HCT116 (cell line): ENCODE results near the gene USP7. TPM values are rescaled to one million over a fixed set of nuclear protein-coding genes. Genes with fewer than 3 reads are reported as not detected.
"Not testable (repeated sequence)": the region's sequence is repeated elsewhere in the genome, so short reads cannot be mapped to it uniquely, and the experiment has no call there.

Experiments
- ATAC-seq: fragments of 200-7000 bp; cut with Tn5 transposase; 2 replicates; pipeline ENCODE4 v1.9.1; 2020; ENCODE audit warnings: mild to moderate bottlenecking, moderate library complexity
- BruUV-seq: library from RNA; stranded (reverse); fragments of 400-500 nt; replicated peaks from 2 replicates; lab custom pipeline; 2021; lab: Mats Ljungman, UMichigan
- CTCF ChIA-PET: fragments of 300-600 bp; sonication (Branson Sonifier 250); formaldehyde crosslinking; loops from one replicate; lab custom pipeline; 2021; ENCODE audit warnings: antibody characterized with exemption; lab: Charles Lee
- POLR2A ChIA-PET: fragments of 300-600, 350-600 bp; sonication (Branson Sonifier 250); formaldehyde crosslinking; loops from one replicate; lab custom pipeline; 2021; ENCODE audit warnings: antibody characterized with exemption; lab: Charles Lee
- RAD21 ChIA-PET, 2 experiments: fragments of 300-600 bp; sonication (Branson Sonifier 250); formaldehyde crosslinking; loops; one replicate each; lab custom pipeline; 2023; ENCODE audit warnings: low total read pairs in 2 of 2; ENCODE audit not compliant: uncharacterized antibody in 2 of 2, unreplicated experiment in 2 of 2, low non-redundant PET in 1 of 2; lab: Charles Lee
- DNase-seq: peaks from one replicate; pipeline ENCODE4 v3.0.0-alpha.2; 2010; ENCODE audit warnings: low read depth, low spot score
- H2AFZ ChIP-seq: fragments of 200-600 bp; shearing (Covaris generic), sonication (generic); 2 replicates; pipeline ENCODE4 v1.6.1; 2017; ENCODE audit warnings: low read depth, mixed run types, mixed read lengths, antibody characterized with exemption, low read length; ENCODE audit not compliant: poor library complexity, severe bottlenecking
- H3K27ac ChIP-seq: 2 replicates; pipeline ENCODE4 v1.5.1; 2012; ENCODE audit warnings: low read depth, low read length
- H3K27me3 ChIP-seq: fragments of 200-600 bp; sonication (generic); 2 replicates; pipeline ENCODE4 v1.6.1; 2016; ENCODE audit warnings: mixed run types, low read length, mixed read lengths; ENCODE audit not compliant: insufficient read depth
- H3K36me3 ChIP-seq, 2 experiments: fragments of 200-500 bp in 1 of 2; fragments of 200-600 bp in 1 of 2; sonication (Bioruptor generic) in 1 of 2; sonication (generic) in 1 of 2; 2 replicates each; pipeline versions ENCODE4 v1.5.1 to v1.6.1; 2014 to 2016; ENCODE audit warnings: low read length in 2 of 2, inconsistent platforms in 1 of 2, mixed read lengths in 1 of 2, mixed run types in 1 of 2; ENCODE audit not compliant: insufficient read depth in 2 of 2, control insufficient read depth in 1 of 2
- H3K4me1 ChIP-seq, 2 experiments: fragments of 200-600 bp in 1 of 2; sonication (generic) in 1 of 2; 2 replicates each; pipeline versions ENCODE4 v1.5.1 to v1.6.1; 2012 to 2017; ENCODE audit warnings: low read length in 2 of 2, inconsistent platforms in 1 of 2, mild to moderate bottlenecking in 1 of 2, mixed read lengths in 1 of 2, mixed run types in 1 of 2, moderate library complexity in 1 of 2; ENCODE audit not compliant: insufficient read depth in 2 of 2, control insufficient read depth in 1 of 2
- H3K4me2 ChIP-seq: fragments of 200-600 bp; sonication (generic); 2 replicates; pipeline ENCODE4 v1.6.1; 2017; ENCODE audit warnings: mixed run types, low read length, mixed read lengths
- H3K4me3 ChIP-seq, 2 experiments: fragments of 200-600 bp in 1 of 2; sonication (generic) in 1 of 2; replicated peaks in 1 of 2; 2 replicates each; pipeline ENCODE4 v1.5.1; 2011 to 2016; ENCODE audit warnings: low read length in 2 of 2, control low read depth in 1 of 2, low read depth in 1 of 2, mild to moderate bottlenecking in 1 of 2, mixed read lengths in 1 of 2, mixed run types in 1 of 2
- H3K79me2 ChIP-seq: fragments of 200-600 bp; sonication (generic); 2 replicates; pipeline ENCODE4 v1.6.1; 2017; ENCODE audit warnings: mild to moderate bottlenecking, mixed run types, low read length, moderate library complexity, mixed read lengths; ENCODE audit not compliant: insufficient read depth
- H3K9ac ChIP-seq: fragments of 200-600 bp; sonication (generic); 2 replicates; pipeline ENCODE4 v1.6.1; 2016; ENCODE audit warnings: low read length, mixed read lengths
- H3K9me2 ChIP-seq: fragments of 200-600 bp; sonication (generic), shearing (Covaris generic); 2 replicates; pipeline ENCODE4 v1.6.1; 2017; ENCODE audit warnings: mixed run types, mild to moderate bottlenecking, moderate library complexity; ENCODE audit not compliant: insufficient read depth
- H3K9me3 ChIP-seq, 2 experiments: fragments of 200-500 bp in 1 of 2; fragments of 200-600 bp in 1 of 2; sonication (Bioruptor generic) in 1 of 2; sonication (generic) in 1 of 2; 2 replicates each; pipeline ENCODE4 v1.6.1; 2014 to 2017; ENCODE audit warnings: low read length in 2 of 2, mixed read lengths in 2 of 2, inconsistent platforms in 1 of 2, low read depth in 1 of 2, mild to moderate bottlenecking in 1 of 2, mixed run types in 1 of 2, moderate library complexity in 1 of 2; ENCODE audit not compliant: control insufficient read depth in 1 of 2, insufficient read depth in 1 of 2
- H4K20me1 ChIP-seq: fragments of 200-600 bp; sonication (generic), shearing (Covaris generic); 2 replicates; pipeline ENCODE4 v1.6.1; 2017; ENCODE audit warnings: mixed run types, mild to moderate bottlenecking, moderate library complexity; ENCODE audit not compliant: insufficient read depth
- CBX3 ChIP-seq: IDR thresholded peaks from 2 replicates; pipeline ENCODE4 v1.6.1; 2012; ENCODE audit warnings: low read depth
- EZH2 ChIP-seq: fragments of 200-600 bp; sonication (generic); IDR thresholded peaks from 2 replicates; pipeline ENCODE4 v1.6.1; 2017; ENCODE audit warnings: antibody characterized with exemption, mixed run types
- EZH2phosphoT487 ChIP-seq: fragments of 200-600 bp; IDR thresholded peaks from 2 replicates; pipeline ENCODE4 v1.6.1; 2018; ENCODE audit warnings: antibody characterized with exemption, borderline replicate concordance
- JUND ChIP-seq: IDR thresholded peaks from 2 replicates; pipeline ENCODE4 v1.6.1; 2012
- POLR2A ChIP-seq: IDR thresholded peaks from 2 replicates; pipeline ENCODE4 v1.7.0; 2011; ENCODE audit warnings: borderline replicate concordance; ENCODE audit not compliant: insufficient read depth, insufficient read length; ENCODE audit errors: extremely low read depth
- POLR2AphosphoS5 ChIP-seq: IDR thresholded peaks from 2 replicates; pipeline ENCODE4 v1.6.1; 2011; ENCODE audit warnings: mild to moderate bottlenecking, low read depth, low read length, moderate library complexity
- SP1 ChIP-seq: IDR thresholded peaks from 2 replicates; pipeline ENCODE4 v1.6.1; 2012; ENCODE audit warnings: low read depth
- SRF ChIP-seq: IDR thresholded peaks from 2 replicates; pipeline ENCODE4 v1.6.1; 2012; ENCODE audit warnings: low read depth
- TCF7L2 ChIP-seq: IDR thresholded peaks from 2 replicates; pipeline ENCODE4 v1.7.0; 2011; ENCODE audit warnings: borderline replicate concordance, inconsistent platforms; ENCODE audit not compliant: insufficient read depth, insufficient read length; ENCODE audit errors: extremely low read depth
- YY1 ChIP-seq: IDR thresholded peaks from 2 replicates; pipeline ENCODE4 v1.6.1; 2011; ENCODE audit warnings: low read length, low read depth, moderate library complexity, mild to moderate bottlenecking; ENCODE audit not compliant: insufficient replicate concordance; ENCODE audit errors: extremely low read depth
- ZNF274 ChIP-seq: fragments of 200-500 bp; sonication (Bioruptor generic); IDR thresholded peaks from 2 replicates; pipeline ENCODE4 v1.6.1; 2014; ENCODE audit warnings: mild to moderate bottlenecking, low read depth, low read length, inconsistent platforms
- intact Hi-C: fragments of 100-400 bp; cut with micrococcal nuclease; formaldehyde crosslinking; loops from 2 replicates; pipeline ENCODE4 v1.10.0; 2022
- total RNA-seq: library from RNA; stranded (reverse); gene quantifications from one replicate; pipeline ENCODE4 v1.2.1, GENCODE V29; 2021; ENCODE audit not compliant: unreplicated experiment
- TF ChIP-seq, protein P1 (sequence below): IDR thresholded peaks from 2 replicates; pipeline ENCODE4 v1.6.1; 2011; ENCODE audit warnings: mild to moderate bottlenecking, low read length, moderate library complexity; ENCODE audit not compliant: insufficient replicate concordance; ENCODE audit errors: extremely low read depth

Gene USP7
- total RNA-seq, 1 experiment from 2014 or later = 154 TPM

- no peak for TF ChIP-seq EZH2
- no peak for TF ChIP-seq YY1
- TF ChIP-seq, protein P1, sequence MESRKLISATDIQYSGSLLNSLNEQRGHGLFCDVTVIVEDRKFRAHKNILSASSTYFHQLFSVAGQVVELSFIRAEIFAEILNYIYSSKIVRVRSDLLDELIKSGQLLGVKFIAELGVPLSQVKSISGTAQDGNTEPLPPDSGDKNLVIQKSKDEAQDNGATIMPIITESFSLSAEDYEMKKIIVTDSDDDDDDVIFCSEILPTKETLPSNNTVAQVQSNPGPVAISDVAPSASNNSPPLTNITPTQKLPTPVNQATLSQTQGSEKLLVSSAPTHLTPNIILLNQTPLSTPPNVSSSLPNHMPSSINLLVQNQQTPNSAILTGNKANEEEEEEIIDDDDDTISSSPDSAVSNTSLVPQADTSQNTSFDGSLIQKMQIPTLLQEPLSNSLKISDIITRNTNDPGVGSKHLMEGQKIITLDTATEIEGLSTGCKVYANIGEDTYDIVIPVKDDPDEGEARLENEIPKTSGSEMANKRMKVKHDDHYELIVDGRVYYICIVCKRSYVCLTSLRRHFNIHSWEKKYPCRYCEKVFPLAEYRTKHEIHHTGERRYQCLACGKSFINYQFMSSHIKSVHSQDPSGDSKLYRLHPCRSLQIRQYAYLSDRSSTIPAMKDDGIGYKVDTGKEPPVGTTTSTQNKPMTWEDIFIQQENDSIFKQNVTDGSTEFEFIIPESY = no peak
- no peak for TF ChIP-seq SP1
- TF ChIP-seq EZH2phosphoT487 = no peak
- TF ChIP-seq POLR2AphosphoS5 = no peak
- TF ChIP-seq ZNF274 = no peak
- no peak for TF ChIP-seq SRF
- TF ChIP-seq CBX3 = no peak
- TF ChIP-seq POLR2A = no peak
- TF ChIP-seq JUND = no peak
- no peak for TF ChIP-seq TCF7L2
- H3K27me3 ChIP-seq = no peaks in the 10 kb centered on the region
- no TSS peak for BruUV-seq
- no peak for DNase-seq
- RAD21 ChIA-PET = no interaction called here
- no peaks in the 10 kb centered on the region for H3K79me2 ChIP-seq
- H3K4me1 ChIP-seq = peaks cover 27 to 38% of the 10 kb centered on the region in 2 experiments
- POLR2A ChIA-PET = interaction anchor here (0.6 to 1.2 kb wide), 3 partner anchors 9 to 1088 kb away, joined by 3 to 5 read pairs (median 3); no protein-coding TSS in a partner anchor
- no peaks in the 10 kb centered on the region for H3K9me3 ChIP-seq
- no peak overlapping the region for H2AFZ ChIP-seq
- no peak overlapping the region for H3K4me3 ChIP-seq
- no peaks in the 10 kb centered on the region for H3K9me2 ChIP-seq
- intact Hi-C loops = no loop called here
- no peaks in the 10 kb centered on the region for H3K36me3 ChIP-seq
- no peak overlapping the region for H3K27ac ChIP-seq
- no peak for ATAC-seq
- H3K4me2 ChIP-seq = no peak overlapping the region
- H3K9ac ChIP-seq = no peak overlapping the region
- no peaks in the 10 kb centered on the region for H4K20me1 ChIP-seq
- CTCF ChIA-PET = interaction anchor here (1.2 kb wide), 1 partner anchor 9 kb away, joined by 5 read pairs; no protein-coding TSS in a partner anchor
Measured at GRCh38 chr16:8874388-8874787, 89.3 kb downstream of the USP7 start.

DNA sequence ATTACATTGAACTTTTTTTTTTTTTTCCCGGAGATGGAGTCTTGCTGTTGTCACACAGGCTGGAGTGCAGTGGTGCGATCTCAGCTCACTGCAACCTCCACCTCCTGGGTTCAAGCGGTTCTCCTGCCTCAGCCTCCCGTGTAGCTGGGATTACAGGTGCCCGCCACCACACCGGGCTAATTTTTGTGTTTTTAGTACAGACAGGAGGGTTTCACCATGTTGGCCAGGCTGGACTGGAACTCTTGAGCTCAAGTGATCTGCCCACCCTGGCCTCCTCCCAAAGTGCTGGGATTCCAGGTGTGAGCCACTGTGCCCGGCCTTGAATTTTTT lies 89.9 kb downstream of the USP7 start:
- BruUV-seq = not testable (repeated sequence)

More for the DNA sequence above, 89.9 kb downstream of the USP7 start:
- H3K36me3 ChIP-seq, ATAC-seq, H3K4me2 ChIP-seq, RAD21 ChIA-PET, H4K20me1 ChIP-seq, H3K9me2 ChIP-seq, H3K27ac ChIP-seq, H3K9ac ChIP-seq, H3K27me3 ChIP-seq, H3K9me3 ChIP-seq, H3K4me3 ChIP-seq, intact Hi-C loops, H2AFZ ChIP-seq, DNase-seq, H3K79me2 ChIP-seq: not testable (repeated sequence)
- H3K4me1 ChIP-seq = peaks cover 30 to 36% of the 10 kb centered on the region in 2 experiments
- ChIA-PET CTCF (interaction anchor here (1.0 to 1.2 kb wide), 2 partner anchors 9 to 261 kb away, joined by 3 to 5 read pairs; no protein-coding TSS in a partner anchor), POLR2A (interaction anchor here (0.6 to 1.2 kb wide), 3 partner anchors 9 to 1087 kb away, joined by 3 to 5 read pairs (median 3); no protein-coding TSS in a partner anchor)
